Measurements from ENCODE around the gene ZDHHC17.
A peak's percentile ranks its signal among the peaks of the same experiment; 100 is the strongest.

ZDHHC17 gene

DNA sequence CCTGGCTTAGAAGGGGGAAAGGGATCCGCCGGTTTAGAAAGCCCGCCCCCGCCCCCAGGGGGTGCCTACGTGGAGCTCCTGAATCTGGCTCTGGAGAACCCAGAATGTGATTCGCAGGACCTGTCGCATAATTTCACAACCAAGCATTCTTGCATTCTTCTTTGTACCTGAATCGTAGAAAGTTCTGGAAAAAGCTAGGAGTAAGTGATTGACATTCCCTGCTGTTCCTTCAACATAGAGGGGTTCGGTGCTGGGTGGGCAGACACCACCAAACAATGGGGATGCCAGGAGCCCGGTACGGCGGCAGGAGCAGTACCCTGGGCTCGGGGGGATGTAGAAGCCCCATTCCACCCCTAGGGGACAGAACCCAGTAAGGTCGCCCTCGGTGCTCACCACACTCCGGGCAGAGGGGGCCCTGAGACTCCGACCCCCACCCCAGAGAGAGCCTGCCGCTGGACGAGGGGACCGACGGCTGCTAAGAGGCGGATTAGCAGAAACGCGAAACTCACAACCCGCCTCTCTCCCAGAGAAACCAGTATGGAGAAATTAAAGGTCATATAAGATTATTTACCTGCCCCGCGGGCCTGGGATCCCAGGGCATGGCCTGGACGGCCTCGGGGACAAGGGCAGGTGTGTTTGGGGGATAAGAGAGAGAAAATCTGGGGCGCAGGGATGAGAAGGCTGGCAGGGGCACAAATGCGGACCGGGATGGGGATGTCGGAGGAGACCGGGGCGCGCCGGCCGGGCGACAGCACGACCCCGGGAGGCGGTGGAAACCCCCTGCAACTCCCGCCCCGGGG lies 114.4 kb downstream of the ZDHHC17 start:
- DNase-seq (ENCODE audit: low spot score), result peak; percentile 43

DNA sequence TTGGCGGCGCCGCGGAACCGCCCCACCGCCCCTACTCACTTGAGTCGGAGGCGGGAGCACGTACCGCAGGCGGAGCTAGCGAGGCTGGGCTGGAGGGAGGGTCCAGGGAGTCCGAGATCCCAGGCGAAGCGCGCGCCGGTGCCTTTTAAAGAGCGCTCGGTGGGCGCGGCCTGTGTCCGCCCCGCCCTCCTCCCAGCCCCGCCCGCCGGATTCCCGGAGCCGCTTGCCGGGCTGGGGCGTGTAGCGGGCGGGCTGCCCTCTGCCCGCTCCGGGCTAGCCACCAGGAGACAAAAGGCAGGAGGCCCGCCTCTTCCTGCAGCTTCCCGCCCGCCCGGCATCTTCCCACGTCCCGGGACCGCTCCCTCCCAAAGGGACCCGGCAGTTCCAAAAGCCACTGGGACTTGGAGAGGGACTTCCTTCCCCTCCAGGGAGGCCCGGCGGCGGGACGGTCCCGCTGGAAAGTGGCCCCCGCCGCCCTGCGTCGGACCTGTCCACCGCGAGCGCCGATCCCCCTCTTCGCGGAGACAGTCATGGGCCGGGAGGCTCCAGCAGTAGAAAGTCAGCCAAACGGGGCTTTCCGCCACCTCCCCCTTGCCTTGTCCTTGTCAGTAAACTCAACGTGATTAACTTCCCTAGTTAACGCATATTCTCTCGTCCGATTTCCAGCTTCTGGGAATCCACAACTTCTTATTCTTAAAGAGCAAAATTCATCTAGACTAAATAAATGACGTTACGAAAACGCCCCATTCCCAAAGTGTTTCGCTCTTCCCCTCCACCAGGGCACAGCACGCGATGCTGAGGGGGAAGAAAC lies 115.2 kb downstream of the ZDHHC17 start, which contains the start of gene CSRP2:
Gene CSRP2, minus strand, starts transcription at position 121 of the 811 bp plus-strand sequence. CDS start 12,759 bp downstream, outside the sequence.
- peak; percentile 94 for DNase-seq (ENCODE audit: low spot score)

- DNase-seq (ENCODE audit: low spot score), result no peak
Measured at GRCh38 chr12:76879710-76880518, 116.0 kb downstream of the ZDHHC17 start.

GRCh38 chr12:76880519-76881023 lies 116.7 kb downstream of the ZDHHC17 start:
- DNase-seq (ENCODE audit: low spot score), result no peak

DNA sequence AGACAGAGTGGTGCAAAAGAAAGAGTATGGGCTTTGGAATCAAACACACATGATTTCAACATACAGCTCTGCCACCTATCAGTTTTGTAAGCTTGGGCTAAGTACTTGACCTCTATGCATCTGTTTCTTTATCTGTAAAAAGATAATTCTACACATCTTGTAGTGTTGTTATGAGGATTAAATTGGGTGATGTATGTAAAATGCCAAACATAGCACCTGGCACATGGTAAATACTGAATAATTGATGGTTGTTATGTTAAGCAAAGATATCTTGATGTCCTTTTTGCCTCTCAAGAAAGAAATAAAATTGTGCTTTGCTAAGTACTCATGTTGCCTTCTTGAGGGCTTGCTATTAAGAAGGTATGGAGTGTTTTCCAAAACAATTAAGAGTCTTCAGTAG lies 117.2 kb downstream of the ZDHHC17 start:
- no peak for DNase-seq (ENCODE audit: low spot score)

DNA sequence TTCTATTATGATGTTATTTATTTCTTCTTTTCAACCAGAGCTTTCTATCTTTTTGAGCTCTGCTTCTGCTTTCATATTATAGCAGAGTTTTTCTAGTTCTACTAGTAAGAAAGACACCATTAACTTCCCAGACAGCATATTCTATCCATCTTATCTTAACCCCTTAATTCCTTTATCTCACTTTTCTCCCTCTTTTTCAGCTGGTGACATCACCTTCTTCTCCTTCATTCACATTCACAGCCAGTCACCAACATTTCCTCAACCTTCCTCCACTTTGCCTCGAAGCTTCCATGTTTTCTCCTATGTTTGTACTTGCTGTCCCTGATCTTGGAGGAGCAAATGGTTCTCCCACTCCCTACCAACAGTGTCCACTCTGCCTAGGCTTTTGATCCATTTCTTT lies 118.5 kb downstream of the ZDHHC17 start:
- DNase-seq (ENCODE audit: low spot score), result no peak

DNA sequence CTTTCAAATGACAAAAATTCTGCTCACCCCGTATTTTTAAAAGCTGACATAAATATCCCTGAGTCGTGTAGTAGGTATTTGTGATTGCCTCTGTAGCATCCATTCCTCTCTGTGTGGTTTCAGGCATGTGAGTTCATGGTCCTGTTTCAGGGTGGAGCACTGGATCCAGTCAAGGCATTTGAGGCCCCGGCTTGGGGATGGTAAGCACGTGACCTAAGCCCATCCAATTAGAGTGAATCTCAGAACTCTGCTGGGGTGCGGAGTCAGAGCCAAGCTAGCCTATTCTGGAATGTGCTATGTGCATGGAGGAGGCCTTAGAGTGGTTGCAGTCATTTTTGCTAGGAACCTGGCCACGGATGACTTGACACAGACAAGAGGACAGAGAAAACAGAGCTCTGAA lies 119.2 kb downstream of the ZDHHC17 start:
- DNase-seq (ENCODE audit: low spot score), result peak; percentile 96

- peak; percentile 57 for DNase-seq (ENCODE audit: low spot score)
Measured at GRCh38 chr12:76883811-76884210, 119.9 kb downstream of the ZDHHC17 start.

GRCh38 chr12:76888775-76889174 lies 124.9 kb downstream of the ZDHHC17 start:
- no peak for DNase-seq (ENCODE audit: low spot score)

- peak; percentile 44 for DNase-seq (ENCODE audit: low spot score)
Measured at GRCh38 chr12:76890151-76891143, 126.5 kb downstream of the ZDHHC17 start.

- DNase-seq (ENCODE audit: low spot score), result no peak
Measured at GRCh38 chr12:76891609-76892008, 127.7 kb downstream of the ZDHHC17 start.

GRCh38 chr12:76895796-76896195 lies 131.9 kb downstream of the ZDHHC17 start:
- no peak for DNase-seq (ENCODE audit: low spot score)

DNA sequence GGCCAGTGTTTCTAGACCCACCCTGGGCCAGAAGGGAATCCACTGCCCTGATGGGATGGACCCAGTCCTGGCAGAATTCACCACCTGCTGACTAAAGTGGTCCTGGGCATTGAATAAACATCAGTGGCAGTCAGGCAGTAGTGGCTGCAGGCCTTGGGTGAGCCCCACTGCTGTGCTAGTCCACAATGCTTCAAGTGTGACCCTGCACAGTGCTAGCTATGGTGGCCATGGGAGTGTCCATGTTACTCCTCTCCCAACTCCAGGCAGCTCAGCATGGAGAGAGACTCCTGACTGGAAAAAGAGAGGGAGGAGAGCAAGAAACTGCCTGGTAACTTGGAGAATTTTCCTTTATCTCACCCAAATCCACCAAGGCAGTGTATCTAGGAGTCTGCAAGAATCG lies 132.4 kb downstream of the ZDHHC17 start:
- DNase-seq (ENCODE audit: low spot score), result no peak

DNA sequence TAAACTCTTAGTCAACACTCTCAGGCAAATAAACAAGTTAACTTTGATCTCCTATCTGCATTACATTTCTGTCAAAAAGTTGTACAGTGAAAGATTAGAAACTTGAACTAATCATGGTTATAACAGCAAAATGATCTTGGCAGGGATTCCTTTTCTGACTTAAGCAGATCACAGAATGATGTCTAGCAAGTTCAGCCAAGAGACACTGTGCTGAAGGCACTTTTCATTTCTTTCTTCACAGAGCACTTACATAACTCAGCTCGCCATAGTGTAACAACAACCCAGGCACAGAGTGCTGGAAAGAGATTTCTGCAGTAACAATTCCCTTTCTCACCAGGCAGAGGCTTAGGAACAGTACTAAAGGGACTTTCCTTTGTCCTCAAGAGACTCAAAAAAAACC lies 134.5 kb downstream of the ZDHHC17 start:
- no peak for DNase-seq (ENCODE audit: low spot score)

DNA sequence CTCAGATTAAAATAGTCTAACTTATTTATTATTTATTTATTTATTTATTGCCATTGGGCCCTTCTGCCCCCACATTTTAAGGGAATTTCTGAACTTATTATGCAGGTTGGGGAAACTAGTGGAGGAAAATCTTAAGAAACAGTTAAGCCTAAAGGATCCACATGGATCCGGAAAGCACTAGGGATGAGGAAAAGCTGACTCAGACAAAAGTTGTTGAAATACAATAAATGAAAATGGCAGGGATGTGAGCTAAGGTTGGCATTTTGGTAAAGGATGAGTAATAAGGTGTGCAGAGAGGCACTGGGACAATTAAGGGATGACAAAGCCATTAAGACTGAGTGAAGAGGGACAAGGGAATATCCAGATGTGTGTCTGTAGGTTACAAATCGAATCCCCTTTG lies 135.6 kb downstream of the ZDHHC17 start:
- DNase-seq (ENCODE audit: low spot score), result no peak

- DNase-seq (ENCODE audit: low spot score), result no peak
Measured at GRCh38 chr12:76901628-76902380, 137.9 kb downstream of the ZDHHC17 start.
